ENCODE results near the gene PNMA6A. TPM values are rescaled to one million over a fixed set of nuclear protein-coding genes. Genes with fewer than 3 reads are reported as not detected.
A peak's percentile ranks its signal among the peaks of the same experiment; 100 is the strongest.
"Not testable (repeated sequence)": the region's sequence is repeated elsewhere in the genome, so short reads cannot be mapped to it uniquely, and the experiment has no call there.

PNMA6A gene
- total RNA-seq, result under 1 TPM in 1 of 2 donors, not detected in 1; 0.42 TPM
- long read RNA-seq, partial matches to known transcripts, result 0 of 1 reads
- long read RNA-seq, other reads (novel, unspliced or antisense), result 1 of 1 reads

GRCh38 chrX:153071909-153072583 lies at the start of gene PNMA6A:
Gene PNMA6A, plus strand, starts transcription at chrX:153072454. Its CDS starts 609 bp downstream, at chrX:153073063.
- peak; percentile 54 for ATAC-seq
- intact Hi-C loops (cut with DNase I, micrococcal nuclease); DNase-seq: not testable (repeated sequence)

- DNase-seq; ATAC-seq; intact Hi-C loops (cut with DNase I, micrococcal nuclease): not testable (repeated sequence)
These were observed 45.8 kb upstream of the PNMA6A start for GRCh38 chrX:153026501-153026900.

- DNase-seq; intact Hi-C loops (cut with DNase I, micrococcal nuclease); ATAC-seq: not testable (repeated sequence)
These were observed 43.8 kb upstream of the PNMA6A start for GRCh38 chrX:153028487-153028886.

- DNase-seq (no peak), ATAC-seq (no peak)
- intact Hi-C loops (cut with DNase I, micrococcal nuclease), result no loop called here
These were observed 43.1 kb upstream of the PNMA6A start for GRCh38 chrX:153029162-153029561.

GRCh38 chrX:153029875-153030274 lies 42.4 kb upstream of the PNMA6A start:
- no peak for ATAC-seq
- intact Hi-C loops (cut with DNase I, micrococcal nuclease), result no loop called here
- DNase-seq, result no peak

GRCh38 chrX:153030801-153031200 lies 41.5 kb upstream of the PNMA6A start:
- DNase-seq (no peak), ATAC-seq (no peak)
- intact Hi-C loops (cut with DNase I, micrococcal nuclease), result no loop called here

GRCh38 chrX:153032397-153033118 lies 39.7 kb upstream of the PNMA6A start:
- peak; percentile 42 to 68 for DNase-seq
- ATAC-seq, result peak; percentile 73
- intact Hi-C loops (cut with DNase I, micrococcal nuclease), result no loop called here

GRCh38 chrX:153049093-153049492 lies 23.2 kb upstream of the PNMA6A start:
- no peak for ATAC-seq
- DNase-seq, result no peak
- intact Hi-C loops (cut with DNase I, micrococcal nuclease), result no loop called here

GRCh38 chrX:153052534-153052933 lies 19.7 kb upstream of the PNMA6A start:
- DNase-seq (no peak), ATAC-seq (no peak)
- intact Hi-C loops (cut with DNase I, micrococcal nuclease), result no loop called here

- DNase-seq (no peak), ATAC-seq (no peak)
- intact Hi-C loops (cut with DNase I, micrococcal nuclease), result no loop called here
These were observed 16.1 kb upstream of the PNMA6A start, which contains the start of gene PNMA3 for GRCh38 chrX:153055871-153056749. Gene PNMA3, plus strand, starts transcription at chrX:153056470. Its CDS starts 586 bp downstream, at chrX:153057056.

- ATAC-seq (no peak), DNase-seq (no peak)
- intact Hi-C loops (cut with DNase I, micrococcal nuclease), result no loop called here
These were observed 15.0 kb upstream of the PNMA6A start for GRCh38 chrX:153057281-153057680.

GRCh38 chrX:153059191-153060094 lies 12.8 kb upstream of the PNMA6A start:
- intact Hi-C loops (cut with DNase I, micrococcal nuclease), result no loop called here
- ATAC-seq (no peak), DNase-seq (no peak)

- ATAC-seq, result no peak
- DNase-seq, result no peak
- intact Hi-C loops (cut with DNase I, micrococcal nuclease), result no loop called here
These were observed 12.2 kb upstream of the PNMA6A start for GRCh38 chrX:153060095-153060445.

- intact Hi-C loops (cut with DNase I, micrococcal nuclease), result no loop called here
- DNase-seq (no peak), ATAC-seq (no peak)
These were observed 10.5 kb upstream of the PNMA6A start for GRCh38 chrX:153061732-153062131.

- ATAC-seq, result no peak
- DNase-seq, result no peak
- intact Hi-C loops (cut with DNase I, micrococcal nuclease), result no loop called here
These were observed 8.9 kb upstream of the PNMA6A start for GRCh38 chrX:153063315-153063714.

- intact Hi-C loops (cut with DNase I, micrococcal nuclease), result no loop called here
- DNase-seq (no peak), ATAC-seq (no peak)
These were observed 8.2 kb upstream of the PNMA6A start for GRCh38 chrX:153064061-153064460.

- intact Hi-C loops (cut with DNase I, micrococcal nuclease), result no loop called here
These were observed 6.9 kb upstream of the PNMA6A start for GRCh38 chrX:153065389-153065788.

GRCh38 chrX:153066402-153066801 lies 5.9 kb upstream of the PNMA6A start:
- intact Hi-C loops (cut with DNase I, micrococcal nuclease); ATAC-seq; DNase-seq: not testable (repeated sequence)

More at GRCh38 chrX:153065389-153065788, 6.9 kb upstream of the PNMA6A start:
- no peak for DNase-seq
- ATAC-seq, result no peak

Measured in left colon (tissue), 2 donors.